GM08714 (cell line): ENCODE data around the gene XRN2.

ENCODE experiments used
- H3K4me3 ChIP-seq: fragments of 200-500 bp; sonication (Bioruptor generic); 2 replicates; pipeline ENCODE4 v1.5.1; 2014; ENCODE audit warnings: mild to moderate bottlenecking, low read length, inconsistent platforms
- ZNF274 ChIP-seq: IDR thresholded peaks from 2 replicates; pipeline ENCODE4 v1.6.1; 2012; ENCODE audit warnings: mild to moderate bottlenecking, low read depth, low read length

XRN2 gene

DNA sequence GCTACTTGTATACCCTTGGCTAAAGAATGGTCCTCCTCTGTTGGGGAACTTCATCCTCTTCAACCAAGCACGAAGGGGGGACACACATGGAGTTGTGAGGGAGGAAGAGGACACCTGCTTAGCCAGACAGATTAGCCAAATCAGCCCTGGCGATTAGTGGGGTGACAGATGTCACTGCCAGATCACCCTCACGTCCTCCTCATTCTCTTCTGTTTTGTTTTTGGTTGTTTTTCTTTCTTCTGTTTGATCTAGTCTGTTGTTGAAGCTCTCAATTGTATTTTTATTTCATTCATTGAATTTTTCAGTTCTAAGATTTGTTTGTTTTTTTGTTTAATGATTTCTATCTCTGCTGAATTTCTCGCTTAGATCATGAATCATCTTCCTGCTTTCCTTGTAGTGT is 121.7 kb downstream of the XRN2 start:
- no peak for TF ChIP-seq ZNF274
- no peak overlapping the region for H3K4me3 ChIP-seq

DNA sequence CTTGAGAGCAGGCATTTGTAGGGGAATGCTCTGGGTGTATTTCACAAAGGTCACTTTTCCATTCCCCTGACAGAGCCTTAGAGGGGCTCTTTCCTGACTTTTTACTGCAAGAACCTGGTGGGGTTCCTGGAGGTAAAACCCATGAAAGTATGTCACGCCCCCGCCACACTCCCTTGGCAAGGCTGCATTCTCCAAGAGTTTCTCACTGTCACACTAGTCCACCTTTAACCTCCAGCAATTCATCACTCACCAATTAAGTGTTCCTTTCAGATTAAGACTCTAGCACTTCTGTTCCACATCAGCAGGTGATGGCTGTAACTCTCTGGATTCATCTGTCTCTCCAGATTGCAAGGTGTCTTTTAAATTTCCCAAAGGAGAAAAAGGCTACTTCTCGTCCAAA is 126.9 kb downstream of the XRN2 start:
- no peak overlapping the region for H3K4me3 ChIP-seq
- no peak for TF ChIP-seq ZNF274

DNA sequence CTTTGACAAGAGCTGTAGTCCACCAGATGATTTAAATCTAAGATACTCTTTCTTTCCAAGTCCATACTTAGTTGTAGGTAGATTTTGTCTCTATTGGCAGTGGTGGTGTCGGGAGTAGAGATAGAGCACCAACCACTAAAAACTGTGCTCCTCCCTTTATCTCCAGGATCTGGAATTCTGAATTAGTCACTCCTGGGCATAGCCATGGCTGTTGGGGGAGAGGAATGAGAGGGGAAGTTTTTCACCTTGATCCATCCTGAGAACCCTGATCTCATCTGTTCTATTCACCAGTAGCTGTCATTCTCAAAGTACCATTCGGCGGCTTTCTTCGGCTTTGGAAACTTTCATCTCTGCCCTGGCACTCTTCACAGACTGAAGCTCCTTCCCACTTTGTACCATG is 129.8 kb downstream of the XRN2 start:
- H3K4me3 ChIP-seq, result no peak overlapping the region
- TF ChIP-seq ZNF274, result no peak

DNA sequence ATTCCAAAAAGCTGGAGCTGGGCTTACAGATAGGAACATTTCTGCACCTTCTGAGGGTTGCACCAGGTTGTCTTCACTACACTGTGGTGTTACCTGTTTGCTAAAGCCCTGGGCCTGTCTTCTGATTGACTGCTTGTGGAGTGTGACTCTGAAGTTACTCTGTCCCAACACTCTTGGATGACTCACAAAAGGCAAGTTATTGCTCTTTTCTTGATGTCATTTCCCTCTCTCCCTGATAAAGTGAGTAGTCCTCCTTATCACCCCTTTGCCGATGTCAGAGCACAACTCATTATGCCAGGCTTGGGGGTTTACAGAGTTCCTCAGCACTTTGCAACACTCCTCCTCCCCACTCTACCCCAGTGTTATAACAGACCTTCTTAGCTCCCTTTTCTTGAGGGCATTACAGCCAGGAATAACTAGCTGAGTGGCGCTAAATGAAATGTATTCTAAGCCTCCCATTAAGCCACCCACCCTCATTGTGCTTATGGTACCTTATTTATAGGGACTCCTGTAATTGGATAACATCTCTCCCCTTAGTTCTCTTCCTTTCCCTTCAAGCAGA is 130.3 kb downstream of the XRN2 start:
- no peak overlapping the region for H3K4me3 ChIP-seq
- TF ChIP-seq ZNF274, result no peak

DNA sequence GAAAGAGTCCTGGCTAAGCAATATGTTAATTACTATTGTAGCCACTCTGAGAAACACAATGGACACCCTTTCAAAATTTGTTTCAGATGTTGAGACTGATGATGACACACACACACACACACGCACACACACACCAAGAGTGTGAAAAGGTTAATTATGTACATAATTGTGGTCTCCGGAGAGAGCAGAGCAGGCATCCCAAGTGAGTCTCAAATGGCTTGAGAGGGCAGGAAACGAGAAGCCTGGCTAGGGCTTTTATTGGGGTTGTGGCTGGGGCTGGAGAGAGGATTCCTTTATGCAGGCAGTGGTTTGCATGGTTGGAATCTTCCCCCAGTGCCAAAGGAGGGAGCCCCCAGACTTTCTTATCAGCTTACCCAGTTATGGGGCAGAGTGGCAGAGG is 132.4 kb downstream of the XRN2 start:
- TF ChIP-seq ZNF274, result no peak
- no peak overlapping the region for H3K4me3 ChIP-seq

- no peak for TF ChIP-seq ZNF274
Observed at GRCh38 chr20:21436205-21436604, 133.1 kb downstream of the XRN2 start.

GRCh38 chr20:21437248-21437647 is 134.1 kb downstream of the XRN2 start:
- H3K4me3 ChIP-seq, result no peak overlapping the region
- TF ChIP-seq ZNF274, result no peak

More at GRCh38 chr20:21436205-21436604, 133.1 kb downstream of the XRN2 start:
- H3K4me3 ChIP-seq, result no peak overlapping the region

DNA sequence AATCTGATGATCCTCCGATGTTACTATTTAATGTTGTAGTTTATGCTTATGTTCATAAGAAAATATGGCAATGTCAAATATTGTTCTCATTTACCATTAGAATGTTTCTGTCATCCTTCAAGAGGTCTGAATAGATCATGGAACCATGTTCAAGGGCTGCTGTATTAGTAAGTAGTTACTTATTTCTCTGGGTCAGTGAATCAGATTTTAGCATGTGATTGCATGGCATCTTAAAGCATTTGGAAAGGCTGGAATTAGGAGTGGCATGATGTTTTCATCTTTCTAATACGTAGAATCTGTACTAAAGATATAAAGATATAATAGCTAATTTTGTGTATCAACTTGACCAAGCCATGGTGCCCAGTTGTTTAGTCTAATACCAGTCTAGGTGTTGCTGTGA is 134.7 kb downstream of the XRN2 start:
- no peak for TF ChIP-seq ZNF274
- no peak overlapping the region for H3K4me3 ChIP-seq
